ENCODE data around the gene ZNF844. TPM values are rescaled to one million over a fixed set of nuclear protein-coding genes. Genes with fewer than 3 reads are reported as not detected.

The ZNF844 gene
- total and polyA plus RNA-seq, 3 donors from 2014 or later: 10.3 to 18.0 (median 15.7) TPM

GRCh38 chr19:12111176-12111575 lies 46.6 kb downstream of the ZNF844 start:
- no peaks in the 10 kb centered on the region for H3K4me1 ChIP-seq
- no peak overlapping the region for H3K27ac ChIP-seq
- no peaks in the 10 kb centered on the region for H3K27me3 ChIP-seq
- no peaks in the 10 kb centered on the region for H3K9me3 ChIP-seq
- TF ChIP-seq POLR2A (IDR thresholded peaks at IDR 0.05) (no peak), CTCF (IDR thresholded peaks at IDR 0.05) (no peak)
- H3K36me3 ChIP-seq (ENCODE audit: low read depth, missing control alignments): no peaks in the 10 kb centered on the region
- no peak for DNase-seq
- intact Hi-C loops (cut with DNase I; ENCODE audit: low total_unique reads): no loop called here
- no peak overlapping the region for H3K4me3 ChIP-seq
- WGBS, 2 donors: 47 to 50% methylated on average over 2 of the region's 2 CpGs

- intact Hi-C loops (cut with DNase I; ENCODE audit: low total_unique reads): no loop called here
- TF ChIP-seq CTCF (IDR thresholded peaks at IDR 0.05): no peak
- no peak for TF ChIP-seq POLR2A (IDR thresholded peaks at IDR 0.05)
Measured at GRCh38 chr19:12111943-12112637, 47.6 kb downstream of the ZNF844 start.

GRCh38 chr19:12112701-12113100 lies 48.2 kb downstream of the ZNF844 start:
- H3K36me3 ChIP-seq (ENCODE audit: low read depth, missing control alignments): no peaks in the 10 kb centered on the region
- intact Hi-C loops (cut with DNase I; ENCODE audit: low total_unique reads): no loop called here
- WGBS, 2 donors: 93 to 95% methylated on average over 8 of the region's 8 CpGs
- H3K27me3 ChIP-seq: no peaks in the 10 kb centered on the region
- H3K9me3 ChIP-seq: no peaks in the 10 kb centered on the region
- no peak overlapping the region for H3K4me3 ChIP-seq
- H3K4me1 ChIP-seq: no peaks in the 10 kb centered on the region
- TF ChIP-seq CTCF (IDR thresholded peaks at IDR 0.05): no peak
- TF ChIP-seq POLR2A (IDR thresholded peaks at IDR 0.05): no peak
- H3K27ac ChIP-seq: no peak overlapping the region
- DNase-seq: no peak

More at GRCh38 chr19:12111943-12112637, 47.6 kb downstream of the ZNF844 start:
- H3K4me3 ChIP-seq: no peak overlapping the region
- H3K27ac ChIP-seq: no peak overlapping the region
- no peak for DNase-seq
- H3K27me3 ChIP-seq: no peaks in the 10 kb centered on the region
- 95 to 98% methylated on average over 8 of the region's 8 CpGs for WGBS, 2 donors
- no peaks in the 10 kb centered on the region for H3K36me3 ChIP-seq (ENCODE audit: low read depth, missing control alignments)
- H3K9me3 ChIP-seq: no peaks in the 10 kb centered on the region
- H3K4me1 ChIP-seq: no peaks in the 10 kb centered on the region

- intact Hi-C loops (cut with DNase I; ENCODE audit: low total_unique reads): no loop called here
- Histone ChIP-seq H3K9me3 (no peaks in the 10 kb centered on the region), H3K27me3 (no peaks in the 10 kb centered on the region), H3K27ac (no peak overlapping the region), H3K4me1 (no peaks in the 10 kb centered on the region), H3K36me3 (ENCODE audit: low read depth, missing control alignments) (no peaks in the 10 kb centered on the region), H3K4me3 (no peak overlapping the region)
- DNase-seq: no peak
- WGBS, 2 donors: 90 to 91% methylated on average over 5 of the region's 5 CpGs
- no peak for TF ChIP-seq CTCF (IDR thresholded peaks at IDR 0.05)
- TF ChIP-seq POLR2A (IDR thresholded peaks at IDR 0.05): no peak
Measured at GRCh38 chr19:12113121-12113520, 48.6 kb downstream of the ZNF844 start.

All from testis (tissue), 3 donors.